Endothelial cell of umbilical vein (primary cell): Measurements from ENCODE around the gene PMVK. TPM values are rescaled to one million over a fixed set of nuclear protein-coding genes. Genes with fewer than 3 reads are reported as not detected.

Experiments
- BruUV-seq: library from RNA; stranded (reverse); fragments of 400-500 nt; replicated peaks from 2 replicates; lab custom pipeline; 2021; lab: Mats Ljungman, UMichigan
- CTCF ChIA-PET: fragments of 300-600, 350-600 bp; sonication (Branson Sonifier 250); formaldehyde crosslinking; loops from one replicate; lab custom pipeline; 2021; ENCODE audit warnings: antibody characterized with exemption, inconsistent platforms; lab: Charles Lee
- POLR2A ChIA-PET: fragments of 300-600, 350-600 bp; sonication (Branson Sonifier 250); formaldehyde crosslinking; loops from one replicate; lab custom pipeline; 2021; ENCODE audit warnings: antibody characterized with exemption, inconsistent platforms; lab: Charles Lee
- DNase-seq: peaks from one replicate; pipeline ENCODE4 v3.0.0-alpha.2; 2011; ENCODE audit warnings: low read depth, low spot score
- FAIRE-seq: peaks from 2 replicates; lab custom pipeline; 2011; peaks lifted over from hg19 to GRCh38; lab: Jason Lieb, UNC
- H2AFZ ChIP-seq: 2 replicates; pipeline ENCODE4 v1.6.0; 2012; ENCODE audit warnings: low read depth, low read length, control low read depth, inconsistent platforms
- H3K27ac ChIP-seq: 2 replicates; pipeline ENCODE4 v1.5.1; 2011; ENCODE audit warnings: low read depth, mild to moderate bottlenecking, control low read depth, low read length, moderate library complexity; ENCODE audit not compliant: insufficient read depth
- H3K27me3 ChIP-seq, 2 experiments: 2 replicates each; pipeline versions ENCODE4 v1.6.0 to v1.6.1; 2011; ENCODE audit warnings: low read length in 2 of 2, mixed read lengths in 1 of 2; ENCODE audit not compliant: control insufficient read depth in 2 of 2, insufficient read depth in 2 of 2
- H3K36me3 ChIP-seq, 2 experiments: 2 replicates in 1 of 2; 3 replicates in 1 of 2; pipeline ENCODE4 v1.5.1; 2011; ENCODE audit warnings: low read length in 2 of 2, mild to moderate bottlenecking in 1 of 2, moderate library complexity in 1 of 2; ENCODE audit not compliant: control insufficient read depth in 2 of 2, insufficient read depth in 2 of 2; ENCODE audit errors: extremely low read depth in 1 of 2
- H3K4me1 ChIP-seq: 3 replicates; pipeline ENCODE4 v1.5.1; 2011; ENCODE audit warnings: mild to moderate bottlenecking, low read length; ENCODE audit not compliant: control insufficient read depth, insufficient read depth; ENCODE audit errors: extremely low read depth
- H3K4me2 ChIP-seq: 2 replicates; pipeline ENCODE4 v1.6.1; 2011; ENCODE audit warnings: low read length, control low read depth, mixed read lengths; ENCODE audit not compliant: insufficient read depth
- H3K4me3 ChIP-seq, 3 experiments: fragments of 200-600 bp in 1 of 3; sonication (generic), shearing (Covaris generic) in 1 of 3; replicated peaks in 1 of 3; 2 replicates each; pipeline ENCODE4 v1.5.1; 2011 to 2016; ENCODE audit warnings: control low read depth in 3 of 3, low read length in 3 of 3, mild to moderate bottlenecking in 2 of 3, inconsistent platforms in 1 of 3, low read depth in 1 of 3, moderate library complexity in 1 of 3; ENCODE audit not compliant: insufficient read depth in 1 of 3
- H3K79me2 ChIP-seq: 2 replicates; pipeline ENCODE4 v1.6.0; 2012; ENCODE audit warnings: low read length, inconsistent platforms; ENCODE audit not compliant: control insufficient read depth, insufficient read depth
- H3K9ac ChIP-seq: replicated peaks from 2 replicates; pipeline ENCODE3; 2011; ENCODE audit warnings: low read length, control low read depth; ENCODE audit not compliant: insufficient read depth; ENCODE audit errors: extremely low read depth
- H3K9me1 ChIP-seq: replicated peaks from 3 replicates; pipeline ENCODE4 v1.6.0; 2011; ENCODE audit warnings: mild to moderate bottlenecking, low read length; ENCODE audit not compliant: control insufficient read depth, insufficient read depth; ENCODE audit errors: extremely low read depth
- H3K9me3 ChIP-seq: replicated peaks from 2 replicates; pipeline ENCODE4 v1.5.1; 2012; ENCODE audit warnings: low read length, inconsistent platforms; ENCODE audit not compliant: control insufficient read depth, insufficient read depth
- H4K20me1 ChIP-seq: replicated peaks from 2 replicates; pipeline ENCODE3; 2011; ENCODE audit warnings: mild to moderate bottlenecking, low read length; ENCODE audit not compliant: control insufficient read depth, insufficient read depth; ENCODE audit errors: extremely low read depth
- CTCF ChIP-seq, 2 donors: IDR thresholded peaks; 1 replicate in 1 of 2; 2 replicates in 1 of 2; pipeline ENCODE4 v1.5.1; 2011; ENCODE audit warnings: low read length in 2 of 2, mild to moderate bottlenecking in 2 of 2, moderate library complexity in 2 of 2, control low read depth in 1 of 2, inconsistent platforms in 1 of 2, low read depth in 1 of 2; ENCODE audit not compliant: insufficient read depth in 1 of 2; ENCODE audit errors: extremely low read depth in 1 of 2
- EZH2 ChIP-seq: IDR thresholded peaks from 2 replicates; pipeline ENCODE4 v1.6.1; 2012; ENCODE audit warnings: borderline replicate concordance, low read depth, mild to moderate bottlenecking, moderate library complexity, low read length, inconsistent platforms; ENCODE audit not compliant: severe bottlenecking
- FOS ChIP-seq: IDR thresholded peaks from 2 replicates; pipeline ENCODE4 v1.6.1; 2011; ENCODE audit warnings: mild to moderate bottlenecking, low read length, moderate library complexity, borderline replicate concordance; ENCODE audit not compliant: insufficient read depth
- GATA2 ChIP-seq: IDR thresholded peaks from 2 replicates; pipeline ENCODE4 v1.7.0; 2011; ENCODE audit warnings: low read depth, mild to moderate bottlenecking, moderate library complexity, mixed read lengths, low read length; ENCODE audit not compliant: insufficient read length, insufficient read depth
- JUN ChIP-seq: IDR thresholded peaks from 2 replicates; pipeline ENCODE4 v1.6.1; 2011; ENCODE audit warnings: borderline replicate concordance, low read depth; ENCODE audit not compliant: insufficient read length, insufficient read depth
- MYC ChIP-seq: IDR thresholded peaks from one replicate; pipeline ENCODE4 v1.6.1; 2011; ENCODE audit warnings: mild to moderate bottlenecking, low read depth, low read length
- POLR2A ChIP-seq: IDR thresholded peaks from 2 replicates; pipeline ENCODE4 v1.6.1; 2012; ENCODE audit warnings: low read depth, mild to moderate bottlenecking, control low read depth, low read length
- POLR2AphosphoS5 ChIP-seq: IDR thresholded peaks from 2 replicates; pipeline ENCODE4 v1.6.1; 2012; ENCODE audit warnings: low read depth, mild to moderate bottlenecking, control low read depth, low read length, moderate library complexity; ENCODE audit not compliant: insufficient read depth
- dilution Hi-C: fragments of 300-500 bp; cut with MboI; formaldehyde crosslinking; loops from one replicate; pipeline ENCODE4 v1.15.0; 2019; ENCODE audit warnings: low sequenced_read_pairs; ENCODE audit not compliant: extremely low pct_ligation_motif_present
- intact Hi-C: fragments of 100-400 bp; cut with micrococcal nuclease; formaldehyde crosslinking; loops from one replicate; pipeline ENCODE4 v1.10.0; 2022
- polyA plus RNA-seq, 4 experiments: library from polyadenylated mRNA; depleted of rRNA in 3 of 4; stranded (reverse) in 3 of 4; unstranded in 1 of 4; fragments of >200 nt; gene quantifications; 2 replicates each; pipeline versions ENCODE4 v1.2.1 to v1.2.3, GENCODE V29; 2011 to 2012; ENCODE audit warnings: missing spikeins in 1 of 4
- total RNA-seq: library from RNA; stranded (reverse); gene quantifications from 2 replicates; pipeline ENCODE4 v1.2.3, GENCODE V29; 2021

PMVK gene
- total and polyA plus RNA-seq, 2 donors (not counting 3 experiments of a cell fraction or from before 2014, with no cell fraction given) = 22.6 to 32.7 TPM

GRCh38 chr1:154925335-154926170, 11.0 kb downstream of the PMVK start:
- DNase-seq (no peak), FAIRE-seq (no peak)
- ChIA-PET POLR2A (no interaction called here), CTCF (interaction anchor here (0.9 to 1.3 kb wide), 2 partner anchors 11 to 19 kb away, joined by 3 to 4 read pairs; partner anchors contain the start of gene PMVK)
- Histone ChIP-seq H3K36me3 (peaks cover 0 to 18% of the 10 kb centered on the region in 2 experiments), H3K4me3 (no peak overlapping the region), H2AFZ (no peak overlapping the region), H3K9ac (no peak overlapping the region), H4K20me1 (no peaks in the 10 kb centered on the region), H3K9me3 (no peaks in the 10 kb centered on the region), H3K4me1 (no peaks in the 10 kb centered on the region), H3K79me2 (no peaks in the 10 kb centered on the region), H3K27me3 (no peaks in the 10 kb centered on the region), H3K4me2 (no peak overlapping the region), H3K9me1 (no peaks in the 10 kb centered on the region), H3K27ac (no peak overlapping the region)
- no TSS peak for BruUV-seq
- intact Hi-C loops = no loop called here
- no peak for TF ChIP-seq MYC
- TF ChIP-seq POLR2A = no peak
- TF ChIP-seq GATA2 = no peak
- TF ChIP-seq POLR2AphosphoS5 = no peak
- TF ChIP-seq EZH2 = no peak
- TF ChIP-seq JUN = no peak
- dilution Hi-C loops = no loop called here

GRCh38 chr1:154923695-154924094, 12.8 kb downstream of the PMVK start:
- H3K9ac ChIP-seq = no peak overlapping the region
- intact Hi-C loops = no loop called here

More at GRCh38 chr1:154923695-154924094, 12.8 kb downstream of the PMVK start:
- Histone ChIP-seq H3K27me3 (no peaks in the 10 kb centered on the region), H3K4me2 (no peak overlapping the region), H3K4me1 (no peaks in the 10 kb centered on the region), H3K79me2 (no peaks in the 10 kb centered on the region), H2AFZ (no peak overlapping the region), H3K9me1 (no peaks in the 10 kb centered on the region), H3K9me3 (no peaks in the 10 kb centered on the region), H3K4me3 (no peak overlapping the region), H3K36me3 (peaks cover 0 to 15% of the 10 kb centered on the region in 2 experiments), H3K27ac (no peak overlapping the region), H4K20me1 (no peaks in the 10 kb centered on the region)
- TF ChIP-seq POLR2A (no peak), CTCF (IDR thresholded peaks at IDR 0.05; ENCODE audit: extremely low read depth in 1 of 2, insufficient read depth in 1 of 2, low read depth in 1 of 2, low read length in 2 of 2) (no peak), FOS (no peak), POLR2AphosphoS5 (no peak), EZH2 (no peak)
- POLR2A ChIA-PET = no interaction called here
- CTCF ChIA-PET = no interaction called here
- no TSS peak for BruUV-seq
- DNase-seq (no peak), FAIRE-seq (no peak)
- dilution Hi-C loops = no loop called here
